UCSD-AML1 (cell line): ENCODE data around the gene RAB36.

Source experiments
- DNase-seq: peaks from one replicate; lab custom pipeline; 2025; ENCODE audit not compliant: unreplicated experiment; lab: John Stamatoyannopoulos, UW

RAB36 gene

DNA sequence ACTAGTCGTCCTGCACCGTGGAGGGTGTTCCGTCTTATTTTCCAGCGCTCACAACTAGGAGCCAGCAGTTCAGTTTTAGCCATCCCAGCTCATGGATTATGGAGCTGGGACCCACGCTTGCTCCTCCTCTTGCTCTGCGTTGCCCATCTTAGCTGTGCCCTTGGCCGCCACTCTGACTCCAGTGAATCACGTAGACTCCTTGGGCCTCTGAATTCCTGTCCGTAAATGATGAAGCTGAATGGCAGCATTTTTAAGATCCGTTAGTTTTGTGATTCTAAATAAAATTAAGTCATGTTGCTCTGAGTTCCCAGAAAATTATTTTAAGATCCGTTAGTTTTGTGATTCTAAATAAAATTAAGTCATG, 58.8 kb downstream of the RAB36 start:
- DNase-seq = no peak

DNA sequence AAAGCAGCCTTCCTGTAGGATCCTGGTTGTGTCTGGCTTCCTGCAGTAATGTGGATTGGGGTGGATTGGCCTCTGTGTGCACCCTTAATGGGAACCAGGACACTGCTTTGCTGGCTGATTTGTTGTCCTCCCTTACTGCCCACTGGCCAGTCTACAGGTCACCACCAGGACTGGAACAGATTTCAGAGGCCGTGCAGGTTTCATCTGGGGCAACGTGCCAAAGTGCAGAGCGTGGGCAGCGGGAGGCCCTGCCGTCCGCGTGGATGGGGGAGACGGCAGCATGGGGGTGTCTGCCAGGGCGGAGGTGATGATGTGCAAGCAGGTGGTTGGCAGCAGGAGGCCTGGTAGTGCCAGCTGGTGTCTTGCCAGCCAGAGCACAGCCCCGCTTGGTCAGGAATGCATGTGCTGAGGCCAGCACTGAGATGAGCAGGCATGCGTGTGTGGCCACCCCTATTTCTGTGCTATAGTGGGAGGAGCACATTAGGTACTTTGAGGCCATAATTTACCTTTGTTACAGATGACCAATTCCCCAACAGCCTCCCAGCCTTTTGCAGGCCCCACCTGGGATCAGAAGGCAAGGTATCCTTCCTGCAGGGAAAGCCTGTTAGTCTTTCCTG, 59.4 kb downstream of the RAB36 start:
- DNase-seq = no peak

DNA sequence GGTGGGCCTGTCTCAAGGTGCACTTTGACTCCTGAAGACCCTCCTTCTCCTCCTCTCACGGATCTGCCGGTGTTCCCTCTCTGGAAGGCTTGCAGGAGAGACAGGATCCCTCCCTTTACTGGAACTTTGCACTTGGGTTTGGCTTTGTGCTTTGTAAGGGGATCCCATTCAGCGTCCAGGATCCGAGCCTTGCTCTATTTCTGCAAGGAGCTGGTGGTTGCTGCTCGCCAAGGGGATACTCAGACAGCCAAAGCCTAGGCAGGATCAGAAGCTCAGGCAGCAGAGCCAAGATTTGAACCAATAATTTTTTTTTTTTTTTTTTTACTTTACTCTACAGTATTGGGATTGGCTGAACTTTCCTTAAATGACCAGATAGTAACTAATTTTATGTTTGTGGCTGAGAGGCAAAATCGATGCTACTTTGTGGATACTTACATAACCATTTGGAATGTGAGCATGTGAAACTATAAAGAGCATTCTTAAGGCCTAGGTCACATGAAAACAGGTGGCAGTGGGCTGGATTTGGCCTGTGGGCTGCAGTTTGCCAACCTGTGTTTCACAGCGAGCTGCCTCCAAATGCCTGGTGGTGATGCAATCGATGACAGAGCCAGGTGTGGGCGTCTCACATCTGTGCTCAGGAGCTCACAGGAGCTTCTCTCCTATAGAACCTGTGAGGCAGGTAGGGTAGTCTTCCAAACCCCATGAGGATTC, 60.2 kb downstream of the RAB36 start:
- DNase-seq = no peak

DNA sequence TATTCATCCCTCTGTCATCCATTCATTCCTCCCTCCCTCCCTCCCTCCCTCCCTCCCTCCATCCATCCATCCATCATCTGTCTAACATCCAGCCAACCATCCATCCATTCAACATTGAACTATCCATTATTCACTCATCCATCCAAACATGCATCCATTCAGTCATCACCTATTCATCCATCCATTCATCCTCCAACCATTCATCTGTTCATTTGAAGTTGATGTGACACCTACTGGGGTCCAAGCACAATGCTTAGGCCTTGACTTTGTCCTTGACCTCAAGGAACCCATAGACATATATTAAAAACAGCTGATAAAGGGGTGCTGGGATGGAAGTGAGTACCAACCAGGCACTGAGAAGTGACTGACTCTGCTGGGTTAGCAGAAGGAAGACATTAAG, 61.6 kb downstream of the RAB36 start:
- no peak for DNase-seq

DNA sequence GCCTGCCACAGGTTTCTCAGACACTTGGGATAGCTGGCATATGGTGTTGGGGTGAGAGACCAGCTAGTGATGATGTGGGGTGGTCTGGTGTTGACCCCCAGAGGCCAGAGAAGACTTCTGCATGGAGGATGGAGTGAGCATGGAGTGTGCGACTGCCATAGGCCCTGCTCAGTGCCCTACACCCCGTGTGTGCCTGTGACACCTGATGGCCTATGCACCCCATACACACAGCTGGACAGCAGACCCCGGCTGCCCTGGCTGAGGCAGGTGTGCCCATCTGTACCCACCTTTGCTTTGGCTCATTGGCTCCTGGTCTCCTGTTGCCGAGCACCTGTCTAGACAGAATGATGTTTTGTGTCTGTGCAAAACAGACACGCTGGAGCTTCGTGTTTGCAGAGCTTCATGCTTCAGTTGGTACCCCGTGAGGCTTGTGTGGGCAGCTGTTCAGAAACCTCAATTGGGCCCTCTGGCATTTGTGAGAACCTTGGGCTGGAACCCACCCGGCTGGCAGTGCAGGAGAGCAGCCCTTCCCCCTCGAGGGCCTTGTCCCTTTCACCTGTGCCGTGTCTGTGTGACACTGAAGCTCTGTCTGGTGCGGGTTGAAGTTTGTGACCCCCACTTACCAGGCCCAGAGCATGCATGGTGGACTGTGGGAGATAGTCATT, 62.6 kb downstream of the RAB36 start:
- no peak for DNase-seq

DNA sequence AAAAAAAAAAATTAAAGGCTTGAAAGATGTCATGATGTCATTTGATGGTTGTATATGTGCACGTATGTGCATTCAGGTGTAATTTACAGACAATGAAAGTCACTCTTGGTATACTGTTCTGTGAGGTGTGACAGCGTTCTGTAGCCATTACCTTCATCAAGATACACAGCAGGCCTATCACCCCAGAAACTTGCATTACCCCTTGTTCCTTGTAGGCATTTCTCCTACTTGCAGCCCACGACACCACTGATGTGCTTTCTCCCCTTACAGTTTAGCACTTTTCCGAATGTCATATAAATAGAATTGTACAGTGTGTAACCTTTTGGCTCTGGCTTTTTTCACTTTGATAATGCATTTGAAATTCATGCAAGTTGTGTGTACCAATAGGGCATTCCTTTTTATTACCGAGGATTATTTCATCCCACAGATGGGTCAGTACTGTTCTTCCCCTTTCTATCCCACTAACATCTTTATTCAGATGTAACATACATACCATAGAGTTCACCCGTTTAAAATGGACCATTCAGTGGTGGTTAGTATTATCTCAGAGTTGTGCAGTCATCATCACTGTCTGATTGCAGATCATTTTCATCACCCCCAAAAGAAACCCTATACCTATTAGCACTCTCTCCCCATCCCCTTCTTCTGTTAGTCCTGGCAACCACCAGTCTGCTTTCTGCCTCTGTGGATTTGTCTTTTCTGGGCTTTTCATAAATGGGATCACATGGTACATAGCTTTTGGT, 65.3 kb downstream of the RAB36 start:
- no peak for DNase-seq

DNA sequence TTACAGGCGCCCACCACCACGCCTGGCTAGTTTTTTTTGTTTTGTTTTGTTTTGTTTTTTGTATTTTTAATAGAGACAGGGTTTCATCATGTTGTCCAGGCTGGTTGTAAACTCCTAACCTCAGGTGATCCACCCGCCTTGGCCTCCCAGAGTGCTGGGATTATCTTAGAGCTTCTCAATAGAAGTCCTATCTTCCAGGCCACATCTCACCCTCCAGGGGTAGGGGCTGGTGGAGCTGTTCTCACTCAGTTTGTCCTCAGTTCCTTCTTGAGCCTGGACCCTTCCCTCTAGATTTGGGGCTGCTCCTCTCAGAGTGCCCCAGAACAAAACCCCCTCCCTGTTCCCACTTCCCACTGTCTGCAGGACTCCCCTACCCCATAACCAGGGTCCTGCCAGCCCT, 66.3 kb downstream of the RAB36 start:
- DNase-seq = no peak

DNA sequence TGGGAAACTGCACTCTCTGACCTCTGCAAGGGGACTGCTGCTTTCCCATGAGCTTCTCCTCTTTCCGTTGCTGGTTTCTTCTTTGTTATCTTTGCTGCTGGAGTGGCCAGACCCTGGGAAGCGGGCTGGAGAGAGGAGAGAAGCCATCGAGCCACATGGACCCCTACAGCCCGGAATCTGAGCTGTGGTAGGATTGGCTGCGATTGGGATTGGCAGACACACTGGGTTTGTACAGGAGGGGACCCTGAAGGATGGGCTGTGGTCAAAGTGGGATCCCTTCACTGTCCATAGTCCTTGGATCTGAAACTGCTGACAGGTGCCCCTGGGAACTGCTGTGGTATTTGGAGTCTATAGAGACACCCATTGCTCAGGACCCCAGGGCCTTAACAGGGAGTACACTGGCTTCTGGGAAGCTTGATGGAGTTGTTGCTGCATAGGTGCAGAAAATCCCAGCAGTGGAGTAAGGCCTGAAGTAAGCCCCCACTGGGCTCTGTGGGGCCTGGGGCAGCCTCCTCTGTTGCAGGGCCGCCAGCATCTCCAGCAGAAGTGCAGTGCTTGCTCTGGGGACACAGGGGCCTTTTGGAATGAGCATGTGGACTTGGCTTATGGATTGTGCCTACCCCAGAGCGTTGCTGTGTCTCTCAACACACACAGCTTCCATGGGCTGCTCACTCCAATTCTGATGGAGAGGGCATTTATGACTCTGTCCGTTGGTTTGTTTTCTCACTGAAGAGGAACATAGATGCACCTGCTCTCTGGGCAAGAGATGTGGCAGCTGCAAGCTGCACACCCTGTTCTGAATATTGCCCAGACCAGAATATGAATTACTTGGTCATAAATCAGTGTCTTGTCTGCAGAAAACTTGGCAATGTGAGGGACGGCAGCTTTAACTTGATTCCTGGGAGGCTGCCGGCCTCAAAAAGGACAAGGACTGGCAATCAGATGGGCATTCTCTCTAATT, 67.1 kb downstream of the RAB36 start:
- DNase-seq = no peak

DNA sequence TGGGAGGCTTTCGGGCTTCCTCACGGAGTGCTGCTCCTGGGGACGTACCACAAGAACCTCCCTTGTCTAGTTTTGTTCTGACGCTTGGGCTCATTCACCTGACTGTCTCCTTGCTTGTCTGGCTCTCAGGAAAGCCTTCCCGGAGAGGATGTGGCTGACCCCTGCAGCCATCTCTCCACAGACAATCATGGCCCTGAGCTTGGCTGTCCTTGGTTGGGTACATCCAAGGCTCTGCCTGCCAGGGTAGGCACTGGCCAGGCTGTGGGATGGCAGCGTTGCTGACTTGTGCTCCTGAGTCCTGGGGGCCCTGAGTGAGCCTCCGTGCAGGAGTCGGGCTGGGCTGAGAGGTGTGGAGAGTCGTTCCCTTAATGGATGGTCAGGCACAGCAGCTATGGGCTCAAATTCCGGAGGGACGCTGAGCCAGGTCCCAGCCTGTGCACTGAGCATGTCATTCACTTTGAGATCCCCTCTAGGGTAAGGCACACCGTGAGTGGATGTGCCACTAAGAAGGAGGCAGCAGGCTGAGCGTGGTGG, 67.8 kb downstream of the RAB36 start:
- DNase-seq = no peak

DNA sequence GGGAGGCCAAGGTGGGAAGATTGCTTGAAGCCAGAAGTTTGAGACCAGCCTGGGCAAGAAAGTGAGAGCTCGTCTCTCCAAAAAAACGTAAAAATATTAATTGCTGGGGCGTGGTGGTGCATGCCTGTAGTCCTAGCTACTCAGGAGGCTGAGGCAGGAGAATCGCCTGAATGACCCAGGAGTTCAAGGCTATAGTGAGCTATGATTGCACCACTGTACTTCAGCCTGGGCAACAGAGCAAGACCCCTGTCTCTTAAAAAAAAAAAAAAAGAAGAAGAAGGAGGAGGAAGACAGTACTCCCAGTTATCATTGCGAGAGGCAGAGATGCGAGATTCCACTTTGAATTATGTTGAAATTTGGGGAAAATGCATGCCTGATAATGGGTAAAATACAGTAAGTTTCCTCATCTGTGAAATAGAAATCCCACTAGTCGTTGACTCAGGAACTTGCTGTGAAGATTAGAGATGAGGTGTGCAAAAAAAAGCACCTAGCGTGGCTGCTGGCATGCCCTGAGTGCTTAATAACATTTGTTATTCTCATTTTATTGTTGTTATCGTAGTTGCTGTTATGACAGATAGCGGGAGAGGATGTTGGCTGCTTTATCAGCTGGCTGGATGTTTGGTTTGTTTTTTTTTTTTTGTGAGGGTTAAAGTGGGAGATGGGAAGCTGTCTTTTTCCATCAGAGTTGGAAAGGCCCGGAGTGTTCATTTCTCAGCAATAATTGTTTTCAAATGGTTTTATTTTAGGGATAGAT, 68.5 kb downstream of the RAB36 start:
- DNase-seq = no peak
